Left colon (tissue), 2 donors: ENCODE results near the gene RADIL. TPM values are rescaled to one million over a fixed set of nuclear protein-coding genes. Genes with fewer than 3 reads are reported as not detected.
A peak's percentile ranks its signal among the peaks of the same experiment; 100 is the strongest.

Source experiments
- ATAC-seq: fragments of 200-7000 bp; cut with Tn5 transposase; one replicate; pipeline ENCODE4 v1.9.1; 2020; ENCODE audit warnings: mild to moderate bottlenecking, moderate library complexity
- DNase-seq, 2 donors: peaks; one replicate each; pipeline ENCODE4 v3.0.0-alpha.2; 2020
- intact Hi-C, 2 donors: fragments of 100-400 bp; cut with DNase I in 1 of 2; cut with micrococcal nuclease in 1 of 2; formaldehyde crosslinking; loops; one replicate each; pipeline versions ENCODE4 v1.11.2 to v1.14.0; 2022; cut with DNase I, micrococcal nuclease
- total RNA-seq, 2 donors: library from RNA; stranded (reverse); fragmentation: NEBNext Ultra II Directional; extraction: Animal tissue kit (Norgen Biotek cat#: 25700); gene quantifications; one replicate each; pipeline ENCODE4 v1.2.1, GENCODE V29; 2021
- donor health status: DM: no; HTN: no; CAD: no.
- donor health status: DM: yes; HTN: yes; CAD: no.

Gene RADIL
- total RNA-seq, 2 donors from 2014 or later: 1.4 to 1.9 TPM

GRCh38 chr7:4835398-4836205 is 47.9 kb downstream of the RADIL start:
- no peak for DNase-seq
- no peak for ATAC-seq
- intact Hi-C loops: no loop called here

GRCh38 chr7:4834601-4835397 is 48.7 kb downstream of the RADIL start:
- DNase-seq (no peak), ATAC-seq (no peak)
- intact Hi-C loops: no loop called here

- intact Hi-C loops: no loop called here
- ATAC-seq (no peak), DNase-seq (no peak)
Measured at GRCh38 chr7:4833691-4834600, 49.6 kb downstream of the RADIL start.

- DNase-seq: no peak
- no peak for ATAC-seq
- intact Hi-C loops: no loop called here
Measured at GRCh38 chr7:4833176-4833575, 50.3 kb downstream of the RADIL start.

- DNase-seq (no peak), ATAC-seq (no peak)
- intact Hi-C loops: no loop called here
Measured at GRCh38 chr7:4832711-4833110, 50.8 kb downstream of the RADIL start.

GRCh38 chr7:4831723-4832495 is 51.6 kb downstream of the RADIL start:
- DNase-seq (no peak), ATAC-seq (no peak)
- intact Hi-C loops: no loop called here

GRCh38 chr7:4830176-4830575 is 53.3 kb downstream of the RADIL start:
- ATAC-seq: peak; percentile 97
- peak; percentile 50 to 79 for DNase-seq
- intact Hi-C loops: no loop called here

GRCh38 chr7:4828720-4829383 is 54.7 kb downstream of the RADIL start:
- DNase-seq: no peak
- ATAC-seq: no peak
- intact Hi-C loops: no loop called here

- intact Hi-C loops: no loop called here
- DNase-seq (no peak), ATAC-seq (no peak)
Measured at GRCh38 chr7:4825081-4825480, 58.4 kb downstream of the RADIL start.

- DNase-seq: no peak
- no peak for ATAC-seq
- intact Hi-C loops: no loop called here
Measured at GRCh38 chr7:4824120-4824775, 59.3 kb downstream of the RADIL start.

- DNase-seq: no peak
- intact Hi-C loops: no loop called here
- ATAC-seq: no peak
Measured at GRCh38 chr7:4823441-4824119, 59.9 kb downstream of the RADIL start.

GRCh38 chr7:4822677-4823076 is 60.8 kb downstream of the RADIL start:
- ATAC-seq: no peak
- intact Hi-C loops: no loop called here
- no peak for DNase-seq

- intact Hi-C loops: no loop called here
- ATAC-seq (no peak), DNase-seq (no peak)
Measured at GRCh38 chr7:4820967-4821471, 62.5 kb downstream of the RADIL start.

GRCh38 chr7:4820405-4820966 is 63.0 kb downstream of the RADIL start:
- intact Hi-C loops: no loop called here
- DNase-seq (no peak), ATAC-seq (no peak)

GRCh38 chr7:4819560-4820404 is 63.7 kb downstream of the RADIL start:
- intact Hi-C loops: no loop called here
- DNase-seq (no peak), ATAC-seq (no peak)
